Ovary (tissue), 9 donors: Measurements from ENCODE around the gene MAGI1. TPM values are rescaled to one million over a fixed set of nuclear protein-coding genes. Genes with fewer than 3 reads are reported as not detected.
A peak's percentile ranks its signal among the peaks of the same experiment; 100 is the strongest.

Source experiments
- DNase-seq, 5 donors: peaks; one replicate each; pipeline ENCODE4 v3.0.0-alpha.2; 2019 to 2020
- H3K27ac ChIP-seq, 2 donors: fragments of 200-600 bp; one replicate each; pipeline versions ENCODE4 v1.5.1 to v1.8.0; 2019 to 2022
- H3K27me3 ChIP-seq: fragments of 200-600 bp; one replicate; pipeline ENCODE4 v1.8.0; 2022
- H3K36me3 ChIP-seq: fragments of 200-600 bp; sonication (generic); one replicate; pipeline ENCODE4 v1.5.1; 2019
- H3K4me1 ChIP-seq: one replicate; pipeline ENCODE4 v1.8.1; 2013; ENCODE audit warnings: mild to moderate bottlenecking, moderate library complexity; ENCODE audit not compliant: insufficient read depth
- H3K4me3 ChIP-seq: fragments of 200-600 bp; sonication (generic); one replicate; pipeline ENCODE4 v1.5.1; 2017
- H3K9me3 ChIP-seq, 2 donors: fragments of 200-600 bp in 1 of 2; sonication (generic) in 1 of 2; one replicate each; pipeline versions ENCODE4 v1.5.1 to v1.8.1; 2013 to 2019; ENCODE audit warnings: mild to moderate bottlenecking in 1 of 2, moderate library complexity in 1 of 2
- EP300 ChIP-seq: sonication (generic); formaldehyde crosslinking; IDR thresholded peaks from one replicate; pipeline ENCODE4 v1.6.1; 2017; ENCODE audit warnings: antibody characterized with exemption
- POLR2A ChIP-seq: fragments of 450-650 bp; IDR thresholded peaks from one replicate; pipeline ENCODE4 v1.6.1; 2017; ENCODE audit warnings: antibody characterized with exemption, mild to moderate bottlenecking, moderate library complexity
- WGBS, 3 donors: extraction: QIAGEN DNeasy Blood & Tissue Kit in 1 of 3; methylation state at CpG; one replicate each; pipeline versions ENCODE4 v1.1.5 to v1.1.7; 2013 to 2017; 5-methylcytosine and 5-hydroxymethylcytosine counted together
- intact Hi-C, 4 donors: fragments of 100-400 bp; cut with DNase I; formaldehyde crosslinking; loops; one replicate each; pipeline versions ENCODE4 v1.11.0 to v1.15.1; 2022 to 2023
- polyA plus RNA-seq, 2 donors: library from polyadenylated mRNA; stranded (reverse); fragments of 200-250 nt in 1 of 2; fragments of 350-450 nt in 1 of 2; fragmentation: Illumina TruSeq in 1 of 2; extraction: RNeasy Lipid Tissue Mini Kit (QIAGEN cat#74804) in 1 of 2; gene quantifications; one replicate each; pipeline ENCODE4 v1.2.3, GENCODE V29; 2013 to 2014
- total RNA-seq, 7 donors: library from RNA; depleted of rRNA in 2 of 7; stranded (reverse); fragments of >200 nt in 2 of 7; fragmentation: NEBNext Ultra II Directional in 3 of 7; extraction: Animal tissue kit (Norgen Biotek cat#: 25700) in 3 of 7; gene quantifications; one replicate each; pipeline versions ENCODE4 v1.1.0 to v1.2.4, GENCODE V29; 2016 to 2023
- TF ChIP-seq, protein P1 (sequence below), 3 donors: fragments of 450-650 bp in 2 of 3; fragments of 200-600 bp in 1 of 3; IDR thresholded peaks; one replicate each; pipeline versions ENCODE4 v1.5.1 to v1.8.0; 2016 to 2022; ENCODE audit warnings: antibody characterized with exemption in 3 of 3, mild to moderate bottlenecking in 1 of 3
- donor health status: DM: no; HTN: no; CAD: no; lungs with moderate emphysema.
- donor health status: DM: no; HTN: no; CAD: no.
- donor health status: Bipolar disorder and iron deficiency.
- donor health status: DM: yes; HTN: yes; CAD: no.
- donor health status: DM: no; HTN: no; CAD: no.
- donor health status: DM: yes; HTN: yes; CAD: no.

Gene MAGI1
- total and polyA plus RNA-seq, 9 donors, result 5.5 to 35.7 (median 8.7) TPM

DNA sequence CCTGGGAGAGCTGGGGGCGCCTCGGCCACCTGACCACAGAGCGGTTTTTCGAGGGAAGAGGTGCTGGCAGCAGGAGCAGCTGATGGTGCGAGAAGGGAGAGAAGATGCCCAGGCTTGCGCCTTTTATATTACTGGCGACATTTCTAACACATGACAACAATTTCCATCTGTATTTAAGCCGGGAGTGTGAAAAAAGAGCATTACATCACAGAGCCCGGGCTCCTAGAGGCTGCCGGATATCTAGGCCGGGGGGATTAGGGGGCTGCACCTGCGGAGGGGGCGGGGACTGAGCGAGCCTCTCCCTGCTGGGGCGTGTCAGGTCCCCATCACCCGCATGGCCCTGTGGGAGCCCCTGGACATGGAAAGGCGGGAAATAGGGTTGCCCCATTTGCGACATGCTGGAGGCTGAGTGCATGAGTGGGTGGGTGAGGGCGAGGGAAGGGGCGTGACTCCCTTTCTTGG is 440.7 kb downstream of the MAGI1 start:
- intact Hi-C loops, result no loop called here
- Histone ChIP-seq H3K4me1 (peaks cover 3% of the 10 kb centered on the region), H3K27me3 (no peaks in the 10 kb centered on the region), H3K27ac (no peak overlapping the region), H3K9me3 (no peaks in the 10 kb centered on the region), H3K4me3 (peak overlapping the region; percentile 28), H3K36me3 (no peaks in the 10 kb centered on the region)
- WGBS, 3 donors, result 22 to 30% (median 27%) methylated on average over 20 of the region's 20 CpGs
- DNase-seq, result no peak
- no peak for TF ChIP-seq POLR2A
- TF ChIP-seq, protein P1, sequence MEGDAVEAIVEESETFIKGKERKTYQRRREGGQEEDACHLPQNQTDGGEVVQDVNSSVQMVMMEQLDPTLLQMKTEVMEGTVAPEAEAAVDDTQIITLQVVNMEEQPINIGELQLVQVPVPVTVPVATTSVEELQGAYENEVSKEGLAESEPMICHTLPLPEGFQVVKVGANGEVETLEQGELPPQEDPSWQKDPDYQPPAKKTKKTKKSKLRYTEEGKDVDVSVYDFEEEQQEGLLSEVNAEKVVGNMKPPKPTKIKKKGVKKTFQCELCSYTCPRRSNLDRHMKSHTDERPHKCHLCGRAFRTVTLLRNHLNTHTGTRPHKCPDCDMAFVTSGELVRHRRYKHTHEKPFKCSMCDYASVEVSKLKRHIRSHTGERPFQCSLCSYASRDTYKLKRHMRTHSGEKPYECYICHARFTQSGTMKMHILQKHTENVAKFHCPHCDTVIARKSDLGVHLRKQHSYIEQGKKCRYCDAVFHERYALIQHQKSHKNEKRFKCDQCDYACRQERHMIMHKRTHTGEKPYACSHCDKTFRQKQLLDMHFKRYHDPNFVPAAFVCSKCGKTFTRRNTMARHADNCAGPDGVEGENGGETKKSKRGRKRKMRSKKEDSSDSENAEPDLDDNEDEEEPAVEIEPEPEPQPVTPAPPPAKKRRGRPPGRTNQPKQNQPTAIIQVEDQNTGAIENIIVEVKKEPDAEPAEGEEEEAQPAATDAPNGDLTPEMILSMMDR (IDR thresholded peaks at IDR 0.05), result no peak
- no peak for TF ChIP-seq EP300

DNA sequence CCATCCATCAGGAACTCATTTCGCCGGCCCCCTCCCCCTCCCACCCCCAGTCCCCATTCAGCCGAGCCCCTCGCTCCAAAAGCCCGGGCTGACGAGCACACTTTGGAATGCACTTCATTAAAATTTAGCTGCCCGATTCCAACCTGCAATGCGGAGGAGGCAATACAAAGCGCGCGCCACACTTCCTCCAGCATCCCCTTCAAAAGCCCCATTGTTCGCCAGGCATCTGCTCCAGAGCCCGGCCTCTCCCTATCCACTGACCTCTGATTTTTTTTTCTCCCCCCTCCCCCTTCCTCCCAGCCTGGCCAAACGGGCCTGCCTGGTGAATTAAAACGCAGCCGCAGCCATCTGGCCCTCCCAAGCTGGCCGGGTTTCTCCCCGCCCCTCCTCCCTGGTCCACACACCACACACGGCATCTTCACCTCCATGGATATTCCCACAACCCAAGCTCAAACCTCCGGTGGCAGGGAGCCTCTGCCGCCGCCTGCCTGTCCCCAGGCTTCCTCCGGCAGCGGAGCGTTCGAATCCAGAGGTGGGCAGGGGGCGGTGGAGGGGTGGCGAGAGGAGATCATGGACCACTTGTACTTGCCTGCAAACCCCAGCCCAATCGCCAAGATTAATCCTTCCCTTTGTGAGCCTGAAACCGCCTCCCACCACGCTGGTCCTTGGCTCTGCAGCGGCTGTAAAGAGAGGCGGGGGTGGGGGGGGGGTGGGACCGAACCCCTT is 441.3 kb downstream of the MAGI1 start:
- peaks cover 3% of the 10 kb centered on the region for H3K4me1 ChIP-seq
- peak overlapping the region; percentile 28 for H3K4me3 ChIP-seq
- peak in 2 of 5 donors; percentile 23 to 31 for DNase-seq
- no peak for TF ChIP-seq POLR2A
- TF ChIP-seq, protein P1 (IDR thresholded peaks at IDR 0.05), result no peak
- no peak for TF ChIP-seq EP300
- intact Hi-C loops, result no loop called here
- H3K9me3 ChIP-seq, result no peaks in the 10 kb centered on the region
- WGBS, 3 donors, result 1 to 6% (median 2%) methylated on average over 32 to 34 of the region's 34 CpGs
- H3K27me3 ChIP-seq, result no peaks in the 10 kb centered on the region
- H3K36me3 ChIP-seq, result no peaks in the 10 kb centered on the region
- no peak overlapping the region for H3K27ac ChIP-seq

DNA sequence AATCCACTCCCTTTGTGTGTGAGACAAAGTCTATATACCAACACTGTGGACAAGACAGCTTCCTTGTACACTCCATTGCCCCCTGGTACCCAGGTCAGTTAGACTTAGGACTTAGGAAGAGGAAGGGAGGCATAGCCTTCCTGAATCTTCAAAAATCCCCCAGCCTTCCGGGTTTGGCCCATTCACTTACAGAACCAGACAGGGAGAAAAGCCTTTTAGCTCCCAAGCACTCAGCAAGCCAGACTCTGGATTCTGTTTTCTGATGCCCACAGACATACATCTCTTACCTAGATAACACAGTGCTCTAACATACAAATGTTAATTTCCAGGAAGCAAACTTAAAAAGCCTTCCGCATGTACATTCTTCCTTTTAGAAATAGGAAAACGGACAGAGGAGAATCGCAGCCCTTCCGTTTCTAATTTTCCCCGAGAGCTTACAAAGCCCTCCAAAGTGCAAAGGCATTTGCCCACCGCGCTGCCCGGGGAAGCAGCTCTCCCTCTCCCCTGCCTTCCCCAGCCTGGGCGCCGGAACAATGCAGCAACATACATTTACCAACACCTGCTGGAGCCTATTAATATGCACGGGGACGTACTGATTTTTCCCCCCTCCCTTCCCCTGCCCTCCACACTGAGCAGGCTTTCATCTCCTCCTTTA is 442.0 kb downstream of the MAGI1 start:
- Histone ChIP-seq H3K4me1 (peaks cover 3% of the 10 kb centered on the region), H3K27ac (no peak overlapping the region), H3K27me3 (no peaks in the 10 kb centered on the region), H3K4me3 (peak overlapping the region; percentile 28), H3K36me3 (no peaks in the 10 kb centered on the region), H3K9me3 (no peaks in the 10 kb centered on the region)
- WGBS, 3 donors, result 15 to 28% (median 22%) methylated on average over 13 of the region's 13 CpGs
- DNase-seq, result no peak
- intact Hi-C loops, result no loop called here
- TF ChIP-seq EP300, result no peak

DNA sequence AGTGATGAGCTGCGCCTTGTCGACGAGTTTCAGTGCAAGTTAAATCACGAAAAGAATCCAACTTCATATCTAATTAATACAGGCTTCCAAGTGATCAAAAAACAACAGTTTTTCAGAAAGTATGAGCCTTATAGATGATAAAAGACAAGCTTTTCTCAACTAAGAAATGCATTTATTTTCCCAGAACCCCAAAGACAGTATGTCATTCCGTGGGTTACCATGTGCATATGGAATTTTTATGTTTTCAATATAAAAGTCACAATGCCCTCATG is 442.8 kb downstream of the MAGI1 start:
- TF ChIP-seq, protein P1 (IDR thresholded peaks at IDR 0.05), result no peak
- TF ChIP-seq POLR2A (no peak), EP300 (no peak)
- intact Hi-C loops, result no loop called here
- Histone ChIP-seq H3K4me3 (no peak overlapping the region), H3K4me1 (peaks cover 3% of the 10 kb centered on the region), H3K27ac (no peak overlapping the region), H3K36me3 (no peaks in the 10 kb centered on the region), H3K9me3 (no peaks in the 10 kb centered on the region), H3K27me3 (no peaks in the 10 kb centered on the region)
- 93 to 95% (median 94%) methylated on average over 5 of the region's 5 CpGs for WGBS, 3 donors
- no peak for DNase-seq
